ENCODE measurements around the gene SMOC2.

- TF ChIP-seq, protein P1, sequence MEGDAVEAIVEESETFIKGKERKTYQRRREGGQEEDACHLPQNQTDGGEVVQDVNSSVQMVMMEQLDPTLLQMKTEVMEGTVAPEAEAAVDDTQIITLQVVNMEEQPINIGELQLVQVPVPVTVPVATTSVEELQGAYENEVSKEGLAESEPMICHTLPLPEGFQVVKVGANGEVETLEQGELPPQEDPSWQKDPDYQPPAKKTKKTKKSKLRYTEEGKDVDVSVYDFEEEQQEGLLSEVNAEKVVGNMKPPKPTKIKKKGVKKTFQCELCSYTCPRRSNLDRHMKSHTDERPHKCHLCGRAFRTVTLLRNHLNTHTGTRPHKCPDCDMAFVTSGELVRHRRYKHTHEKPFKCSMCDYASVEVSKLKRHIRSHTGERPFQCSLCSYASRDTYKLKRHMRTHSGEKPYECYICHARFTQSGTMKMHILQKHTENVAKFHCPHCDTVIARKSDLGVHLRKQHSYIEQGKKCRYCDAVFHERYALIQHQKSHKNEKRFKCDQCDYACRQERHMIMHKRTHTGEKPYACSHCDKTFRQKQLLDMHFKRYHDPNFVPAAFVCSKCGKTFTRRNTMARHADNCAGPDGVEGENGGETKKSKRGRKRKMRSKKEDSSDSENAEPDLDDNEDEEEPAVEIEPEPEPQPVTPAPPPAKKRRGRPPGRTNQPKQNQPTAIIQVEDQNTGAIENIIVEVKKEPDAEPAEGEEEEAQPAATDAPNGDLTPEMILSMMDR (IDR thresholded peaks at IDR 0.05 in 2 of 3, conservative IDR thresholded peaks at IDR 0.05 in 1 of 3; ENCODE audit: borderline replicate concordance in 1 of 3, insufficient read depth in 1 of 3, low read depth in 2 of 3, low read length in 2 of 3), result no peak
- TF ChIP-seq EZH2 (IDR thresholded peaks at IDR 0.05), result no peak
- no peak for TF ChIP-seq SRF (IDR thresholded peaks at IDR 0.05; ENCODE audit: low read depth)
- no peak for TF ChIP-seq REST (IDR thresholded peaks at IDR 0.05; ENCODE audit: low read depth)
- TF ChIP-seq, protein P2, sequence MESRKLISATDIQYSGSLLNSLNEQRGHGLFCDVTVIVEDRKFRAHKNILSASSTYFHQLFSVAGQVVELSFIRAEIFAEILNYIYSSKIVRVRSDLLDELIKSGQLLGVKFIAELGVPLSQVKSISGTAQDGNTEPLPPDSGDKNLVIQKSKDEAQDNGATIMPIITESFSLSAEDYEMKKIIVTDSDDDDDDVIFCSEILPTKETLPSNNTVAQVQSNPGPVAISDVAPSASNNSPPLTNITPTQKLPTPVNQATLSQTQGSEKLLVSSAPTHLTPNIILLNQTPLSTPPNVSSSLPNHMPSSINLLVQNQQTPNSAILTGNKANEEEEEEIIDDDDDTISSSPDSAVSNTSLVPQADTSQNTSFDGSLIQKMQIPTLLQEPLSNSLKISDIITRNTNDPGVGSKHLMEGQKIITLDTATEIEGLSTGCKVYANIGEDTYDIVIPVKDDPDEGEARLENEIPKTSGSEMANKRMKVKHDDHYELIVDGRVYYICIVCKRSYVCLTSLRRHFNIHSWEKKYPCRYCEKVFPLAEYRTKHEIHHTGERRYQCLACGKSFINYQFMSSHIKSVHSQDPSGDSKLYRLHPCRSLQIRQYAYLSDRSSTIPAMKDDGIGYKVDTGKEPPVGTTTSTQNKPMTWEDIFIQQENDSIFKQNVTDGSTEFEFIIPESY (IDR thresholded peaks at IDR 0.05; ENCODE audit: extremely low read depth, insufficient replicate concordance, low read length), result no peak
- no peak for TF ChIP-seq EZH2phosphoT487 (IDR thresholded peaks at IDR 0.05; ENCODE audit: borderline replicate concordance)
- TF ChIP-seq POLR2A (IDR thresholded peaks at IDR 0.05; ENCODE audit: borderline replicate concordance, extremely low read depth, insufficient read depth, insufficient read length), result no peak
- TF ChIP-seq JUND (IDR thresholded peaks at IDR 0.05), result no peak
These were observed 24.9 kb upstream of the SMOC2 start for GRCh38 chr6:168415993-168416530.
